Kidney epithelial cell (primary cell): ENCODE measurements around the gene ARHGAP22. TPM values are rescaled to one million over a fixed set of nuclear protein-coding genes. Genes with fewer than 3 reads are reported as not detected.

Source experiments
- DNase-seq: peaks from one replicate; pipeline ENCODE4 v3.0.0-alpha.2; 2010; ENCODE audit warnings: low read depth
- H3K27me3 ChIP-seq: 2 replicates; pipeline ENCODE4 v1.6.0; 2011; ENCODE audit warnings: low read length; ENCODE audit not compliant: control insufficient read depth, insufficient read depth
- H3K36me3 ChIP-seq: 2 replicates; pipeline ENCODE4 v1.5.1; 2011; ENCODE audit warnings: low read length; ENCODE audit not compliant: control insufficient read depth, insufficient read depth
- H3K4me3 ChIP-seq: 2 replicates; pipeline ENCODE4 v1.5.1; 2011; ENCODE audit warnings: low read depth, mild to moderate bottlenecking, control low read depth, low read length
- CTCF ChIP-seq: IDR thresholded peaks from 2 replicates; pipeline ENCODE4 v1.5.1; 2011; ENCODE audit warnings: mild to moderate bottlenecking, moderate library complexity, low read length, control low read depth, inconsistent platforms; ENCODE audit not compliant: insufficient read depth, poor library complexity, severe bottlenecking
- total RNA-seq: library from RNA; depleted of rRNA; stranded (reverse); fragments of >200 nt; gene quantifications from 2 replicates; pipeline ENCODE4 v1.2.3, GENCODE V29; 2015

ARHGAP22 gene
- total RNA-seq, 1 donor from 2014 or later, result 7.0 TPM

GRCh38 chr10:48598936-48599829 lies 5.7 kb downstream of the ARHGAP22 start:
- TF ChIP-seq CTCF, result no peak
- Histone ChIP-seq H3K36me3 (no peaks in the 10 kb centered on the region), H3K27me3 (no peaks in the 10 kb centered on the region), H3K4me3 (no peak overlapping the region)
- DNase-seq, result no peak

GRCh38 chr10:48598243-48598935 lies 6.5 kb downstream of the ARHGAP22 start:
- Histone ChIP-seq H3K4me3 (no peak overlapping the region), H3K36me3 (no peaks in the 10 kb centered on the region)
- no peak for TF ChIP-seq CTCF

DNA sequence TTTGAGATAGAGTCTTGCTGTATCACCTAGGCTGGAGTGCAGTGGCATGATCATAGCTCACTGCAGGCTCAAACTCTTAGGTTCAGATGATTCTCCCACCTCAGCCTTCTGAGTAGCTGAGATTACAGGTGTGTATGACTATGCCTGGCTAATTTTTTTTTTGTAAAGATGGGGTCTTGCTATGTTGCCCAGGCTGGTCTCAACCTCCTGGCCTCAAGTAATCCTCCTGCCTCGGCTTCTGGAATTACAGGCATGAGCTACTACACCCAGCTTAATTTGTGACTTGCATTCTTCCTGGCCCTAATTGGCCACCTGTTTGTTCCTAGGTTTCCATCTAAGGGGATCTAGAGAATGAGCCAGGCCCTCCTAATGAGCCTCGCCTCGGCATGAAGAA lies 9.3 kb downstream of the ARHGAP22 start:
- no peak for TF ChIP-seq CTCF
- Histone ChIP-seq H3K4me3 (no peak overlapping the region), H3K27me3 (no peaks in the 10 kb centered on the region), H3K36me3 (no peaks in the 10 kb centered on the region)
- DNase-seq, result no peak

More at GRCh38 chr10:48598243-48598935, 6.5 kb downstream of the ARHGAP22 start:
- H3K27me3 ChIP-seq, result no peaks in the 10 kb centered on the region
- DNase-seq, result no peak

GRCh38 chr10:48594803-48595538 lies 9.9 kb downstream of the ARHGAP22 start:
- Histone ChIP-seq H3K4me3 (no peak overlapping the region), H3K36me3 (no peaks in the 10 kb centered on the region), H3K27me3 (no peaks in the 10 kb centered on the region)
- no peak for DNase-seq
- no peak for TF ChIP-seq CTCF

- DNase-seq, result no peak
- Histone ChIP-seq H3K27me3 (no peaks in the 10 kb centered on the region), H3K4me3 (no peak overlapping the region), H3K36me3 (no peaks in the 10 kb centered on the region)
- TF ChIP-seq CTCF, result no peak
These were observed 10.5 kb downstream of the ARHGAP22 start for GRCh38 chr10:48594371-48594770.
